MM.1S (cell line): ENCODE measurements around the gene USP6NL.

Experiments
- DNase-seq: peaks from one replicate; pipeline ENCODE4 v3.0.0-alpha.2; 2015
- H2AFZ ChIP-seq: fragments of 300-600 bp; sonication (generic); 2 replicates; pipeline ENCODE4 v1.6.0; 2016; ENCODE audit warnings: antibody characterized with exemption, low read length
- H3F3A ChIP-seq: fragments of 300-600 bp; sonication (generic); 2 replicates; pipeline ENCODE4 v1.6.1; 2016; ENCODE audit warnings: mild to moderate bottlenecking, antibody characterized with exemption, low read length, moderate library complexity, mixed read lengths; ENCODE audit not compliant: insufficient read depth
- H3K27ac ChIP-seq: fragments of 300-600 bp; sonication (generic); 2 replicates; pipeline ENCODE4 v1.5.1; 2016; ENCODE audit warnings: mild to moderate bottlenecking, low read length
- H3K27me3 ChIP-seq: fragments of 300-600 bp; sonication (generic); replicated peaks from 2 replicates; pipeline ENCODE4 v1.6.0; 2016; ENCODE audit warnings: low read length; ENCODE audit not compliant: insufficient read depth
- H3K36me3 ChIP-seq: fragments of 300-600 bp; sonication (generic); replicated peaks from 2 replicates; pipeline ENCODE4 v1.6.1; 2016; ENCODE audit warnings: mild to moderate bottlenecking, low read length, mixed read lengths; ENCODE audit not compliant: insufficient read depth
- H3K4me1 ChIP-seq: fragments of 300-600 bp; sonication (generic); 2 replicates; pipeline ENCODE4 v1.6.1; 2016; ENCODE audit warnings: low read length, mixed read lengths
- H3K4me2 ChIP-seq: fragments of 300-600 bp; sonication (generic); 2 replicates; pipeline ENCODE4 v1.6.0; 2016; ENCODE audit warnings: low read depth, low read length
- H3K4me3 ChIP-seq: fragments of 300-600 bp; sonication (generic); 2 replicates; pipeline ENCODE4 v1.5.1; 2016; ENCODE audit warnings: low read length, mixed read lengths
- H3K79me2 ChIP-seq: fragments of 300-600 bp; sonication (generic); 2 replicates; pipeline ENCODE4 v1.6.1; 2016; ENCODE audit warnings: mixed run types, low read length, mixed read lengths
- H3K9ac ChIP-seq: fragments of 300-600 bp; sonication (generic); 2 replicates; pipeline ENCODE4 v1.6.1; 2016; ENCODE audit warnings: low read length, mixed read lengths
- H3K9me2 ChIP-seq: fragments of 300-600 bp; sonication (generic); replicated peaks from 2 replicates; pipeline ENCODE4 v1.6.1; 2016; ENCODE audit warnings: mild to moderate bottlenecking, low read length, mixed read lengths; ENCODE audit not compliant: insufficient read depth
- H3K9me3 ChIP-seq: fragments of 300-600 bp; sonication (generic); replicated peaks from 2 replicates; pipeline ENCODE4 v1.6.1; 2016; ENCODE audit warnings: mild to moderate bottlenecking, low read length, mixed read lengths; ENCODE audit not compliant: insufficient read depth
- H4K20me1 ChIP-seq: fragments of 300-600 bp; sonication (generic); 2 replicates; pipeline ENCODE4 v1.6.1; 2016; ENCODE audit warnings: mild to moderate bottlenecking, low read length, moderate library complexity, mixed read lengths; ENCODE audit not compliant: insufficient read depth
- EZH2 ChIP-seq: fragments of 300-600 bp; sonication (generic); optimal IDR thresholded peaks from 2 replicates; pipeline ENCODE3; 2017; ENCODE audit warnings: low read depth, mild to moderate bottlenecking, antibody characterized with exemption, low read length, mixed read lengths
- EZH2phosphoT487 ChIP-seq: fragments of 300-600 bp; sonication (generic); IDR thresholded peaks from 2 replicates; pipeline ENCODE4 v1.6.1; 2018; ENCODE audit warnings: antibody characterized with exemption, low read length
- TF ChIP-seq, protein P1 (sequence below): fragments of 300-600 bp; sonication (generic); IDR thresholded peaks from 2 replicates; pipeline ENCODE4 v1.5.1; 2016; ENCODE audit warnings: antibody characterized with exemption, low read length, mixed read lengths

The USP6NL gene

DNA sequence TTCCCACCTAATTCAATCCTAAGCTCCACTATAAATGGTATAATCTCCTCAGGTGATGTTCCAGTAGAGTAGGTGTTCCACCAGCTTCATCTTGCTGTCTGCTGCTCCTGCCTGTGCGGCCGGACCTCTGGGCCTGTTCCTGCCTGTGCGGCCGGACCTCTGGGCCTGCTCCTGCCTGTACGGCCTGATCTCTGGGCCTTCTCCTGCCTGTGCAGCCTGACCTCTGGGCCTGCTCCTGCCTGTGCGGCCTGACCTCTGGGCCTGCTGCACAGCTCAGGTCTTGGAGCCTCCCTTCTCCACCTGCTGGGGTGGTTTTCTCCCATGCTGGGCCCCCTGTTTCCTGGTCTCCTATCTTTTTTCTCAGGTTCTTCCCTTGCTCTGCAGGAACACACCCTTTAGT, 117.8 kb downstream of the USP6NL start:
- H3K9me2 ChIP-seq = no peaks in the 10 kb centered on the region
- no peak overlapping the region for H3K4me3 ChIP-seq
- TF ChIP-seq EZH2phosphoT487 (no peak), EZH2 (no peak)
- TF ChIP-seq, protein P1, sequence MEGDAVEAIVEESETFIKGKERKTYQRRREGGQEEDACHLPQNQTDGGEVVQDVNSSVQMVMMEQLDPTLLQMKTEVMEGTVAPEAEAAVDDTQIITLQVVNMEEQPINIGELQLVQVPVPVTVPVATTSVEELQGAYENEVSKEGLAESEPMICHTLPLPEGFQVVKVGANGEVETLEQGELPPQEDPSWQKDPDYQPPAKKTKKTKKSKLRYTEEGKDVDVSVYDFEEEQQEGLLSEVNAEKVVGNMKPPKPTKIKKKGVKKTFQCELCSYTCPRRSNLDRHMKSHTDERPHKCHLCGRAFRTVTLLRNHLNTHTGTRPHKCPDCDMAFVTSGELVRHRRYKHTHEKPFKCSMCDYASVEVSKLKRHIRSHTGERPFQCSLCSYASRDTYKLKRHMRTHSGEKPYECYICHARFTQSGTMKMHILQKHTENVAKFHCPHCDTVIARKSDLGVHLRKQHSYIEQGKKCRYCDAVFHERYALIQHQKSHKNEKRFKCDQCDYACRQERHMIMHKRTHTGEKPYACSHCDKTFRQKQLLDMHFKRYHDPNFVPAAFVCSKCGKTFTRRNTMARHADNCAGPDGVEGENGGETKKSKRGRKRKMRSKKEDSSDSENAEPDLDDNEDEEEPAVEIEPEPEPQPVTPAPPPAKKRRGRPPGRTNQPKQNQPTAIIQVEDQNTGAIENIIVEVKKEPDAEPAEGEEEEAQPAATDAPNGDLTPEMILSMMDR = no peak
- no peaks in the 10 kb centered on the region for H3K9me3 ChIP-seq
- no peak overlapping the region for H2AFZ ChIP-seq
- H3K36me3 ChIP-seq = no peaks in the 10 kb centered on the region
- no peaks in the 10 kb centered on the region for H3K4me1 ChIP-seq
- H3K9ac ChIP-seq = no peak overlapping the region
- no peaks in the 10 kb centered on the region for H3F3A ChIP-seq
- no peak overlapping the region for H3K27ac ChIP-seq
- H4K20me1 ChIP-seq = no peaks in the 10 kb centered on the region
- DNase-seq = no peak
- no peaks in the 10 kb centered on the region for H3K79me2 ChIP-seq
- H3K4me2 ChIP-seq = no peak overlapping the region
- no peaks in the 10 kb centered on the region for H3K27me3 ChIP-seq

DNA sequence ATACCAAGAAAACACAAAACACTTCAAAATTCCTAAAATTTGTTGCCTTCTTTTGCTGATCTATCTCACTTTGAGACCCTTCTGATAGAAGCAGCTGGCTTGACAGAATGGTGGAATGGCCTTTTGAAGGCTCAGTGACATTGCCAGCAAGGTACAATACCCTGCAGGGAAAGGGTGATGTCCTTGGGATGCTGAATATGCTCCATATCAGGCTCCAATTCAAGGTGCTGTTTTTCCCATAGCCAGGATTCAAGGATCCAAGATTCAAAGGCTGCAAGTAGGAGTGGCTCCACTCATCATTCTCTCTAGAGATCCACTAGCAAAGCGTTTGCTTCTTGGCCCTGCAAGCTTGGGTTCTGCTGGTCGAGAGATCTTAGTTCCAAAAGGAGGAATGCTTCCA, 120.4 kb downstream of the USP6NL start:
- H4K20me1 ChIP-seq = no peaks in the 10 kb centered on the region
- no peaks in the 10 kb centered on the region for H3K4me1 ChIP-seq
- no peaks in the 10 kb centered on the region for H3K27me3 ChIP-seq
- no peak overlapping the region for H2AFZ ChIP-seq
- H3K27ac ChIP-seq = no peak overlapping the region
- H3K9ac ChIP-seq = no peak overlapping the region
- H3K79me2 ChIP-seq = no peaks in the 10 kb centered on the region
- no peaks in the 10 kb centered on the region for H3K9me3 ChIP-seq
- TF ChIP-seq EZH2phosphoT487 (no peak), EZH2 (no peak)
- TF ChIP-seq, protein P1 = no peak
- H3K4me3 ChIP-seq = no peak overlapping the region
- no peaks in the 10 kb centered on the region for H3K9me2 ChIP-seq
- no peaks in the 10 kb centered on the region for H3F3A ChIP-seq
- no peaks in the 10 kb centered on the region for H3K36me3 ChIP-seq
- no peak overlapping the region for H3K4me2 ChIP-seq
- no peak for DNase-seq

DNA sequence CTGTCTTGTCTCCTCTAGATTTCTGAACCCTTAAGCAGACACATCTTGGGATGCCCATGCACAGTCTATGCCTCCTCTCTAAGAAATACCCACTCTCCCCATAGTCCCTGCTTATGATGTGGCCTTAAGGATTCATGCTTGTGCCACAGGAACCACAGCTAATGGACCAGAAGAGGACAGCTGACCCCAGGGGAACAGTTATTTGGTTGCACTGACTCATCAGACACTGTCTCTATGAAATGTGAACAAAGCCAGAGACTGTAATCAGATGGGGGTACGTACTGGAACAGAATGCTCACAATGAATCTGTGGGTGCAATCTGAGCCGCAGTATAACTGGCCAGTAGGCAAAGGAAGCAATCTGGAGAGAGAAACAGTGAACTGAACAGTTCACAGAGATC, 121.9 kb downstream of the USP6NL start:
- no peak overlapping the region for H3K4me3 ChIP-seq
- H3K27me3 ChIP-seq = no peaks in the 10 kb centered on the region
- no peaks in the 10 kb centered on the region for H3K36me3 ChIP-seq
- H4K20me1 ChIP-seq = no peaks in the 10 kb centered on the region
- DNase-seq = no peak
- no peak for TF ChIP-seq EZH2phosphoT487
- TF ChIP-seq, protein P1 = no peak
- no peak for TF ChIP-seq EZH2
- H3K27ac ChIP-seq = no peak overlapping the region
- no peak overlapping the region for H3K4me2 ChIP-seq
- no peak overlapping the region for H3K9ac ChIP-seq
- H3K4me1 ChIP-seq = no peaks in the 10 kb centered on the region
- H2AFZ ChIP-seq = no peak overlapping the region
- H3K79me2 ChIP-seq = no peaks in the 10 kb centered on the region
- H3F3A ChIP-seq = no peaks in the 10 kb centered on the region
- no peaks in the 10 kb centered on the region for H3K9me2 ChIP-seq
- no peaks in the 10 kb centered on the region for H3K9me3 ChIP-seq
